ENCODE results near the gene MAB21L4.

GRCh38 chr2:240929364-240930095 is 33.6 kb upstream of the MAB21L4 start:
- TF ChIP-seq POLR2A (IDR thresholded peaks at IDR 0.05; ENCODE audit: borderline replicate concordance, extremely low read depth, insufficient read depth, insufficient read length) (no peak), REST (IDR thresholded peaks at IDR 0.05; ENCODE audit: low read depth) (no peak), MAX (IDR thresholded peaks at IDR 0.05) (no peak)
